GM23338 (cell line): ENCODE measurements around the gene ELMOD3.

Source experiments
- CTCF ChIP-seq, 2 experiments: fragments of 200-600 bp in 1 of 2; sonication (generic) in 1 of 2; conservative IDR thresholded peaks; 2 replicates each; pipeline versions ENCODE4 v1.5.1 to v1.6.1; 2016 to 2017; ENCODE audit warnings: antibody characterized with exemption in 2 of 2, low read depth in 2 of 2, mild to moderate bottlenecking in 2 of 2, moderate library complexity in 1 of 2
- EZH2 ChIP-seq: fragments of 200-600 bp; sonication (generic); IDR thresholded peaks from one replicate; pipeline ENCODE4 v1.8.0; 2017; ENCODE audit warnings: antibody characterized with exemption, mild to moderate bottlenecking, low read depth; ENCODE audit not compliant: unreplicated experiment
- EZH2phosphoT487 ChIP-seq: fragments of 200-600 bp; sonication (generic); IDR thresholded peaks from one replicate; pipeline ENCODE4 v1.8.1; 2018; ENCODE audit warnings: antibody characterized with exemption; ENCODE audit not compliant: unreplicated experiment
- NANOG ChIP-seq: IDR thresholded peaks from 2 replicates; pipeline ENCODE4 v1.6.1; 2016; ENCODE audit warnings: antibody characterized with exemption, borderline replicate concordance
- POLR2AphosphoS5 ChIP-seq: IDR thresholded peaks from 2 replicates; pipeline ENCODE4 v1.6.1; 2016; ENCODE audit warnings: antibody characterized with exemption, low read depth
- ZNF114 ChIP-seq: fragments of 250-450 bp; sonication (Bioruptor Pico); IDR thresholded peaks from 2 replicates; pipeline ENCODE4 v1.5.0; 2020; ENCODE audit warnings: mild to moderate bottlenecking, moderate library complexity

GRCh38 chr2:85410584-85411404, 56.2 kb downstream of the ELMOD3 start:
- TF ChIP-seq POLR2AphosphoS5 (no peak), ZNF114 (no peak), CTCF (conservative IDR thresholded peaks at IDR 0.05; ENCODE audit: low read depth in 2 of 2) (no peak), EZH2phosphoT487 (no peak), EZH2 (no peak), NANOG (no peak)
